Right forelimb (tissue), 1 donor: ENCODE data around the gene KNCN.

Experiments used
- DNase-seq: peaks from one replicate; pipeline ENCODE4 v3.0.0-alpha.2; 2018

KNCN gene

DNA sequence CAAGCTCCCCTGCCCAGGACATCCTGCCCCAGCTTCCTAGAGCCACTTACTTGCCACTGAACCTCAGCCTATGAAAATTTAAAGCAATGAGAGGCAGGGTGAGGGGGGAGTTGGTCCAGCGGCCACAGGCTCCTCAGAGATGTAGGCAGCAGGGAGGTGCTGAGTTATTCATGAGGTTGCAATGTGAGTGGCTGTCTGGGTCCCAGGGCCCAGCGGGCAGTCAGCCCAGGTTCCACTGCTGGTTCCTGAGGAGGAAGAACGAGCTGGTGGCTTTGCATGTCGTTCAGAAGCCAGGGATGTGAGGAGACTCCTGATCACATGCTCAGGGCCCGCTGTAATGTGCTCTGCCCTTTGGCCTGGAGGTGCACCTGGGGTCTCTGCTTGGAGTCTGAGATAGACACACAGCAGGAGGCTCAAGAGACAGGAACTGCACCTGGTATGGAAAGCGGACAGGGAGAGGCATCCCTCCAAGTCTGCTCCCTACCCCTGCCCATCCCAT, at the start of gene KNCN:
TSS of gene KNCN (minus strand) at position 51 of the 499 bp plus-strand sequence. CDS start 432 bp downstream, outside the sequence.
- DNase-seq = no peak

DNA sequence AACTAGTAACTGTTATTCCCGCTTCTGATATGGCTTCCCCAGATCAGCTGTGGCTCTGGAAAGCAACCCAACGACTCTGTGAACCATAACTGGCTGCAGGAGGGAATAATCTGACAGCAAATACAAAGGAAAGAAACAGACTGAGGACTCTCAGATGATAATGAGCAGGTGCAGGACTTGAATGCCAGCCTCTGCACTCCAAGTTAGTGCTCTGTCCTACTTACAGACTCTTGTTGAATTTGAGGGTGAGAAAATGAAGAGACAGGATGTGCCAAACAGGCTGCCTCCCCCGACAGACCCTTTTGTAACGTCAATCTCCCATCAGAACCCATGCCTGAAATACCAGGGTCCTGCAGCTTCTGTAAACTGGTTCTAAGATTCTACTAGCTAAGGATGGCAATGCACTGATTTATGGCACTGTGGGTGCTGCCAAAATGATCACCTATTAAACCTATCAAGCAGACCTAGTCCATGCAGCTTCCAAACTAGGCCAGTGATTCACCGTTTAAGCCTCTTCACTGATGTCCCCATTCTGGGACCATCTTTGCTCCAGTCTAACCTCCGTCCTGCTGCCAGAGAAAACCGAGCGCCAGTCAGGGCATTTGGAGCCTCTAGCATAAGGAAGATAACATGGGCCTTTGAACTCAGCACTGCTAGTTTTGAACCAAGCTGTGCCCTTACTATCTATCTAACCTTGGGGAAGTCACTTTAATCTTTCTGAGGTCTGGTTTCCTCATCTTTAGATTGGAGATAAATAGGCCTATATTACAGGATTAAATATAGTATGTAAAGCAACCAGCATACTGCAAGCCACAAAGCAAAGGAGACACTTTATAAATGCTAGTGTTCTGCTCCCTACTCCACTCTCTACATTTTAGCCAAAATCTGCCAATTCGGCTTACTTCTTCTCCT, 47.9 kb upstream of the KNCN start:
- DNase-seq = no peak

DNA sequence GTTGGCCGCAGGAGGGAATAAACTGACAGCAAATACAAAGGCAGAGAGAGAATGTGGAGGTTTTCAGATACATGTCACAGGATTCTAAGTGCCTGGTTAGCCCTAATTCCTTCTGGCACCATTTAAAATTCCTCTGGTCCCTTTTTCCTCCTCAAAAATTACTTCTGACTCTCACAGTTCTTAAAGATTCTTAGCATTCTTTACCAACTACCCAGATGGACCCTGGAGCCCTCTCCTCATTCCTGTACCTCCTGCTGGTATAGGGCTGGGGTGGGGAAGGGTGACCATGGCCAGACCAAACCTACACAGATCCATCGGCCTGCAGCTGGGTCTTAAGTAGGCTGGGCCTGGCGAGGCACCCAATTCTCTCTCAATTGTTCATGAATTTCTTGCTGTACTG, 45.4 kb upstream of the KNCN start:
- DNase-seq = no peak

DNA sequence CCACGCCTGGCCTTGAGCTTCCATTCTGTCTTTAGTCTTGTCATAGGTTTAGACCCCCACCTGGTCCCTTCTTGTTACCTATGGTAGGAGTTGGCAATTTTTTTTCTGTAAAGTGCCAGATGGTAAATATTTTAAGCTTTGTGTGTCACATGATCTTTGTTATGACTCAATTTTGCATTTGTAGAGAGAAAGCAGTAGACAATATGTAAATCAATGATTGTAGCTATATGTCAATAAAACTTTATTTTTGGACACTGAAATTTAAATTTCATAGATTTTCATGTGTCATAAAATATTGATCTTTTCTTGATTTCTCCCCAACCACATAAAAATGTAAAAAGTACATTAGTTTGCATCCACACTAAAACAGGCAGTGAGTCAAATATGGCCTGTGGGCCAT, 44.6 kb upstream of the KNCN start:
- DNase-seq = no peak

- no peak for DNase-seq
Measured at GRCh38 chr1:46595127-46595526, 43.7 kb upstream of the KNCN start.

- DNase-seq = no peak
Measured at GRCh38 chr1:46594063-46594462, 42.6 kb upstream of the KNCN start.

GRCh38 chr1:46592823-46593222, 41.4 kb upstream of the KNCN start:
- no peak for DNase-seq

DNA sequence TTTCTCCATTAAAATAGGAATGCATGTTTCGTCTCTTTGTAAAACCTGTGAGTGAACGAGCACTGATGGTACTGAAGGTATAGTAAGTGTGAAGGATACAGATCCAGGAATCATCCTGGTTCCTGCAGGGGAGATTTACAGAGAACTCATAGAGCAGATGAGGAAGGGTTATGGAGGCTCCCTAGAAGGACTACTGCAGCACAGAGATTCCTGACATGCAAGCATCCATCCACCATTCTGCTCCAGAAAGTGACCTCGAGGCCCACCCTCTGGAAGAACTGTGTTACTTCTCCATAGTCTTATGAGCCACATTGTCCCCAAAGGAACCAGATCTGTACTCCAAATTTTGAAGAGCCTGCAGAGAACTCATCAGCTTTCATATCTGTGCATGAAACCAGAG, 38.1 kb upstream of the KNCN start:
- DNase-seq = no peak

GRCh38 chr1:46587069-46587468, 35.6 kb upstream of the KNCN start:
- no peak for DNase-seq

GRCh38 chr1:46585312-46585938, 34.0 kb upstream of the KNCN start:
- no peak for DNase-seq

GRCh38 chr1:46583494-46583893, 32.0 kb upstream of the KNCN start:
- DNase-seq = no peak

GRCh38 chr1:46582972-46583371, 31.5 kb upstream of the KNCN start:
- no peak for DNase-seq

GRCh38 chr1:46581681-46582455, 30.4 kb upstream of the KNCN start:
- DNase-seq = no peak

GRCh38 chr1:46580140-46580903, 28.9 kb upstream of the KNCN start:
- DNase-seq = no peak

DNA sequence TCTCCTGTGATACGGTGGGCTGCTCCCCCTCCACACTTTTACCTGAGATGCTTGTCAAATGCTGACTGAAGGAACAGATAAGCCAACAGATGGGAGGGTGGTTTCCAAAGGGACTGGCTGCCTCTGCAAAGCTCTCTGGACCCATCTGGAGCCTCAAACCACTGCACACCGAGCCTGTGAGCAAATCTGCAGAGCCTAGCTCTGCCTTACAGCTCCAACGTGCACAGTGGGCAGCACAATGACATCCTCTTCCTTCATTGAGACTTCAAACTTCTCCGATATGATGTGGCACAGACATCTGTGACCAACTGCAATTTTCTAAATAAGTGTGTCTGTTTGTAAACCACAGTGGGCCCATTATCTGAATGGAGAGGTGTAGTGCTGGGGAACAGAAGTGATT, 26.2 kb upstream of the KNCN start:
- DNase-seq = no peak

- DNase-seq = no peak
Measured at GRCh38 chr1:46576596-46576995, 25.1 kb upstream of the KNCN start.

DNA sequence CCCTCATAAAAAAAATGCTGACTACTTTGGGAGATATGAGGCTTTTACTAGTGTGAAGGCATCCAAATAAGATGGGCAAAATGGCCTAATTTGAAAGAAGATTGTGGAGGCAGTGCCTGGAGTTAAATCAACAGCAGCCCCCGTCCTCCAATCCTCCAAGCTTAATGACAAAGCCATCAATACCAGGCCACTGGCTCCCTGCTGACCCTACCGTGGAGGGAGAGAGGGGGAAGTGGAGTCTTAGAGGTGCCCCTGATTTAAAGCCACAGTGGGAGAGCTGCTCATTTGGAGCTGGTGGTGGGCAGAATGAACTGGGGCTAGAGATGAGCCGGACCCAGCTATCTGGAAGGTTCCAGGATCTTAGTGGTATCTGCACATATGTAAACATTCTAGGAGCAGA, 24.3 kb upstream of the KNCN start:
- DNase-seq = no peak

- no peak for DNase-seq
Measured at GRCh38 chr1:46575300-46575699, 23.9 kb upstream of the KNCN start.

- no peak for DNase-seq
Measured at GRCh38 chr1:46571691-46572225, 20.3 kb upstream of the KNCN start.

- DNase-seq = no peak
Measured at GRCh38 chr1:46569884-46570725, 18.7 kb upstream of the KNCN start.

DNA sequence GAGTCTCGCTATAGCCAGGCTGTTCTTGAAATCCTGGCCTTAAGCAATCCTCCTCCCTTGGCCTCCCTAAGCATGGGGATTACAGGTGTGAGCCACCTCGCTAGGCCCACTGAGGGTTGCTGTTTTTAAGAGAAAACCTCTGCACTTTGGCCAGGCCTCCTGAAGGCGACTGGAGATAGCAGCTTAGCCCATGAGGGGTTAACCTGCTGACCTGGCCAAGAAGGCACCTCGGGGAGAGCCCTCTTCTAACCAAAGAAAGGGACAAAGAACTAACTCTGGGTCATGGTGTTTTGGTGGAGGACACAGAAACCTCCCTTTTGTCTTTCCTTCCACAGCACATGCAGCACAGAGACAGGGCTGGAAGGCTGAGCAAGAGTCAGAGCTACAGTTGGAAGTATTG, 17.7 kb upstream of the KNCN start:
- no peak for DNase-seq
